ENCODE measurements around the gene UNC119. TPM values are rescaled to one million over a fixed set of nuclear protein-coding genes. Genes with fewer than 3 reads are reported as not detected.

The UNC119 gene
- total RNA-seq, 1 experiment from 2014 or later, result 44.7 TPM

GRCh38 chr17:28509789-28510188 is 42.6 kb downstream of the UNC119 start:
- intact Hi-C loops (cut with micrococcal nuclease; ENCODE audit: unreplicated experiment) (no loop called here), in situ Hi-C loops (cut with HindIII; ENCODE audit: low pct_unique_long_range_greater_than_20kb, low sequenced_read_pairs) (no loop called here)
- ATAC-seq (no peak), DNase-seq (ENCODE audit: low read depth, low spot score) (no peak)
- Histone ChIP-seq H3K27me3 (ENCODE audit: control insufficient read depth, insufficient read depth, low read length) (peaks cover 4% of the 10 kb centered on the region; the same call in 1 of the 2 replicates), H3K4me3 (ENCODE audit: low read depth in 2 of 2, low read length in 2 of 2) (no peak overlapping the region), H3K4me1 (ENCODE audit: control insufficient read depth, insufficient read depth, low read length) (no peaks in the 10 kb centered on the region), H3K27ac (ENCODE audit: low read length) (no peak overlapping the region), H3K9me3 (ENCODE audit: control insufficient read depth, insufficient read depth, low read depth, low read length) (no peaks in the 10 kb centered on the region), H3K36me3 (ENCODE audit: control insufficient read depth, insufficient read depth, low read length) (no peaks in the 10 kb centered on the region)
- no peak for TF ChIP-seq POLR2AphosphoS5 (IDR thresholded peaks at IDR 0.05; ENCODE audit: low read depth, low read length)
- TF ChIP-seq REST (IDR thresholded peaks at IDR 0.05; ENCODE audit: insufficient read depth in 1 of 2, low read depth in 2 of 2, low read length in 1 of 2), result no peak
- TF ChIP-seq TCF7L2 (IDR thresholded peaks at IDR 0.05; ENCODE audit: low read depth, low read length), result no peak
- no peak for TF ChIP-seq SIN3A (IDR thresholded peaks at IDR 0.05; ENCODE audit: borderline replicate concordance, insufficient read depth, low read depth, low read length)
- TF ChIP-seq CTCF (IDR thresholded peaks at IDR 0.05), result no peak
- CTCF ChIA-PET, result no interaction called here
- no TSS peak for BruUV-seq (replicated peaks)
- POLR2A ChIA-PET, result no interaction called here

GRCh38 chr17:28508211-28508724 is 44.2 kb downstream of the UNC119 start:
- ChIA-PET CTCF (no interaction called here), POLR2A (no interaction called here)
- Histone ChIP-seq H3K27ac (ENCODE audit: low read length) (no peak overlapping the region), H3K4me3 (ENCODE audit: low read depth in 2 of 2, low read length in 2 of 2) (no peak overlapping the region), H3K36me3 (ENCODE audit: control insufficient read depth, insufficient read depth, low read length) (no peaks in the 10 kb centered on the region), H3K9me3 (ENCODE audit: control insufficient read depth, insufficient read depth, low read depth, low read length) (no peaks in the 10 kb centered on the region), H3K27me3 (ENCODE audit: control insufficient read depth, insufficient read depth, low read length) (peaks cover 6% of the 10 kb centered on the region; the same call in 1 of the 2 replicates), H3K4me1 (ENCODE audit: control insufficient read depth, insufficient read depth, low read length) (no peaks in the 10 kb centered on the region)
- in situ Hi-C loops (cut with HindIII; ENCODE audit: low pct_unique_long_range_greater_than_20kb, low sequenced_read_pairs) (no loop called here), intact Hi-C loops (cut with micrococcal nuclease; ENCODE audit: unreplicated experiment) (no loop called here)
- DNase-seq (ENCODE audit: low read depth, low spot score) (no peak), ATAC-seq (no peak)
- no TSS peak for BruUV-seq (replicated peaks)
- no peak for TF ChIP-seq POLR2AphosphoS5 (IDR thresholded peaks at IDR 0.05; ENCODE audit: low read depth, low read length)
- TF ChIP-seq SIN3A (IDR thresholded peaks at IDR 0.05; ENCODE audit: borderline replicate concordance, insufficient read depth, low read depth, low read length), result no peak
- no peak for TF ChIP-seq CTCF (IDR thresholded peaks at IDR 0.05)
- TF ChIP-seq TCF7L2 (IDR thresholded peaks at IDR 0.05; ENCODE audit: low read depth, low read length), result no peak
- TF ChIP-seq REST (IDR thresholded peaks at IDR 0.05; ENCODE audit: insufficient read depth in 1 of 2, low read depth in 2 of 2, low read length in 1 of 2), result no peak
